T-cell (primary cell): Measurements from ENCODE around the gene NUDT8. TPM values are rescaled to one million over a fixed set of nuclear protein-coding genes. Genes with fewer than 3 reads are reported as not detected.

Experiments
- ATAC-seq, 4 experiments: fragments of 200-7000 bp in 3 of 4; fragments of 150-1000 bp in 1 of 4; cut with Tn5 transposase; replicated peaks in 1 of 4; 1 replicate in 3 of 4; 2 replicates in 1 of 4; pipeline ENCODE4 v1.10.0; 2021; ENCODE audit warnings: moderate library complexity in 3 of 4, mild to moderate bottlenecking in 2 of 4, moderate number of reproducible peaks in 1 of 4
- CTCF ChIA-PET, 2 donors: fragments of 300-600 bp; sonication (Branson Sonifier 250); formaldehyde crosslinking; loops; one replicate each; lab custom pipeline; 2022; ENCODE audit warnings: antibody characterized with exemption in 2 of 2; lab: Charles Lee
- POLR2A ChIA-PET, 2 donors: fragments of 300-600 bp; sonication (Branson Sonifier 250); formaldehyde crosslinking; loops; one replicate each; lab custom pipeline; 2022; ENCODE audit warnings: antibody characterized with exemption in 2 of 2; lab: Charles Lee
- DNase-seq, 35 experiments: peaks; one replicate each; pipeline versions ENCODE4 v3.0.0 to v3.0.0-alpha.2; 2013 to 2023
- H3K27ac ChIP-seq: one replicate; pipeline ENCODE4 v1.5.1; 2013; ENCODE audit warnings: low read length
- H3K27me3 ChIP-seq, 2 experiments: replicated peaks in 1 of 2; 1 replicate in 1 of 2; 2 replicates in 1 of 2; pipeline versions ENCODE4 v1.6.1 to v1.7.0; 2013; ENCODE audit warnings: low read length in 1 of 2, mixed read lengths in 1 of 2; ENCODE audit not compliant: control insufficient read depth in 2 of 2, insufficient read depth in 2 of 2; ENCODE audit errors: extremely low read depth in 1 of 2
- H3K36me3 ChIP-seq, 2 donors: 1 replicate in 1 of 2; 2 replicates in 1 of 2; pipeline versions ENCODE4 v1.6.1 to v1.7.0; 2013; ENCODE audit warnings: low read length in 1 of 2; ENCODE audit not compliant: control insufficient read depth in 2 of 2, insufficient read depth in 1 of 2; ENCODE audit errors: extremely low read depth in 1 of 2
- H3K4me1 ChIP-seq, 2 experiments: 1 replicate in 1 of 2; 2 replicates in 1 of 2; pipeline versions ENCODE4 v1.6.1 to v1.7.0; 2013; ENCODE audit warnings: low read length in 2 of 2, mixed read lengths in 1 of 2; ENCODE audit not compliant: insufficient read depth in 2 of 2, control insufficient read depth in 1 of 2; ENCODE audit errors: extremely low read depth in 1 of 2
- H3K4me3 ChIP-seq, 2 donors: 1 replicate in 1 of 2; 2 replicates in 1 of 2; pipeline versions ENCODE4 v1.5.1 to v1.7.0; 2013; ENCODE audit warnings: mild to moderate bottlenecking in 2 of 2, low read length in 1 of 2, moderate library complexity in 1 of 2; ENCODE audit not compliant: control insufficient read depth in 1 of 2; ENCODE audit errors: extremely low read depth in 1 of 2
- H3K9me3 ChIP-seq: 2 replicates; pipeline ENCODE4 v1.7.0; 2013
- H3K27ac Mint-ChIP-seq, 2 donors: one replicate each; pipeline ENCODE4 v1.8.0; 2020 to 2021; ENCODE audit warnings: mild to moderate bottlenecking in 2 of 2, mixed read lengths in 2 of 2
- H3K27me3 Mint-ChIP-seq, 2 donors: one replicate each; pipeline ENCODE4 v1.8.0; 2021 to 2022; ENCODE audit warnings: mixed read lengths in 2 of 2
- H3K36me3 Mint-ChIP-seq: one replicate; pipeline ENCODE4 v1.8.0; 2021; ENCODE audit warnings: mixed read lengths
- H3K4me1 Mint-ChIP-seq, 3 donors: one replicate each; pipeline ENCODE4 v1.8.0; 2020 to 2022; ENCODE audit warnings: mixed read lengths in 3 of 3, mild to moderate bottlenecking in 1 of 3
- H3K4me3 Mint-ChIP-seq, 3 donors: one replicate each; pipeline ENCODE4 v1.8.0; 2020 to 2022; ENCODE audit warnings: mild to moderate bottlenecking in 3 of 3, mixed read lengths in 3 of 3, moderate library complexity in 3 of 3
- H3K9me3 Mint-ChIP-seq, 3 donors: one replicate each; pipeline ENCODE4 v1.8.0; 2020 to 2022; ENCODE audit warnings: mixed read lengths in 3 of 3
- WGBS: methylation state at CpG from one replicate; pipeline ENCODE4 v1.1.5; 2013; ENCODE audit warnings: missing lambda C conversion rate; ENCODE audit not compliant: insufficient coverage; 5-methylcytosine and 5-hydroxymethylcytosine counted together
- total RNA-seq, 35 experiments: library from RNA in 6 of 35; stranded (reverse) in 6 of 35; fragments of 120-200 nt in 1 of 35; gene quantifications; one replicate each; pipeline versions ENCODE4 v1.2.1 to v1.2.4 and lab custom pipeline; 2013 to 2026

NUDT8 gene
- total RNA-seq, 5 donors from 2014 or later (not counting 1 experiment from before 2014, with no cell fraction given), result 1.5 to 8.0 (median 4.5) TPM

DNA sequence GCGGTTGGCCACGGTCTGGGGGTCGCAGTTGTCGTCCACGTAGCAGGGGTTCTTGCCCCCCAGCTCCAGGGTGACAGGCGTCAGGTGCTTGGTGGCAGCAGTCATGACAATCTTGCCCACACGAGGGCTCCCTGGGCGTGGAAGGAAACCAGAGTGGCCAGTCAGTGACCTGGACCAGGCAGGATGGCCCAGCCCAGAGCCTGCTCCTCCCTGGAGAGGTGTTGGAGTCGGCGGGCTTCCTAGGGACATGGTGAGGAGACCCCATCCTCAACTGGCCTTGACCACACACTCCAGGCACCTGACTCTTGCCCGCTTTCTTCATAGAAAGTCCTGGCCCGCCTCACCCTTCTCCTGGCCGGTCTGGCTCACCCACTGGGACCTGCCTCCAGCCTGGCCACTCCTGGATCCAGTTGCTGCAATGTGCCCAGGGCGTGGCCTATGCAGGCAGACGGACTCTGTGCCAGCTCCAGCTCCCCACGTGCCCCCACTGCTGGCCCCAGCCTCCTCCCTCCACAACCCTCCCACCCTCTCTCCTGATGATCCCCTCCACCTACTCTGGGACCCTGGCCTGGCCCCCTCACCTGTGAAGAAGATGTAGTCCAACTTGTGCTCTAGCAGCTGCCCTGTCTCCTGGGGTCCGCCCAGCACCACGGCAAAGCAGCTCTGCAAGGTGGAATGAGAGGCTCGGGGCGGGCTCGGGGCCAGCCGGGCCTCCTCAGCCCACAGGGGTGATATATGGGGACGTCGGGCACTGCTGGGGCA, 36.0 kb upstream of the NUDT8 start:
- ATAC-seq (no peak), DNase-seq (no peak)
- Mint-ChIP-seq H3K36me3 (no peaks in the 10 kb centered on the region), H3K27ac (no peak overlapping the region), H3K27me3 (no peaks in the 10 kb centered on the region), H3K4me1 (no peaks in the 10 kb centered on the region), H3K9me3 (no peaks in the 10 kb centered on the region), H3K4me3 (no peak overlapping the region)
- H3K36me3 ChIP-seq, result no peaks in the 10 kb centered on the region
- no peaks in the 10 kb centered on the region for H3K4me1 ChIP-seq
- WGBS, result 84% methylated on average over 21 of the region's 24 CpGs
- H3K9me3 ChIP-seq, result no peaks in the 10 kb centered on the region
- no peak overlapping the region for H3K4me3 ChIP-seq
- CTCF ChIA-PET, result no interaction called here
- peaks cover 0 to 33% of the 10 kb centered on the region in 2 experiments for H3K27me3 ChIP-seq
- POLR2A ChIA-PET, result no interaction called here
- no peak overlapping the region for H3K27ac ChIP-seq

DNA sequence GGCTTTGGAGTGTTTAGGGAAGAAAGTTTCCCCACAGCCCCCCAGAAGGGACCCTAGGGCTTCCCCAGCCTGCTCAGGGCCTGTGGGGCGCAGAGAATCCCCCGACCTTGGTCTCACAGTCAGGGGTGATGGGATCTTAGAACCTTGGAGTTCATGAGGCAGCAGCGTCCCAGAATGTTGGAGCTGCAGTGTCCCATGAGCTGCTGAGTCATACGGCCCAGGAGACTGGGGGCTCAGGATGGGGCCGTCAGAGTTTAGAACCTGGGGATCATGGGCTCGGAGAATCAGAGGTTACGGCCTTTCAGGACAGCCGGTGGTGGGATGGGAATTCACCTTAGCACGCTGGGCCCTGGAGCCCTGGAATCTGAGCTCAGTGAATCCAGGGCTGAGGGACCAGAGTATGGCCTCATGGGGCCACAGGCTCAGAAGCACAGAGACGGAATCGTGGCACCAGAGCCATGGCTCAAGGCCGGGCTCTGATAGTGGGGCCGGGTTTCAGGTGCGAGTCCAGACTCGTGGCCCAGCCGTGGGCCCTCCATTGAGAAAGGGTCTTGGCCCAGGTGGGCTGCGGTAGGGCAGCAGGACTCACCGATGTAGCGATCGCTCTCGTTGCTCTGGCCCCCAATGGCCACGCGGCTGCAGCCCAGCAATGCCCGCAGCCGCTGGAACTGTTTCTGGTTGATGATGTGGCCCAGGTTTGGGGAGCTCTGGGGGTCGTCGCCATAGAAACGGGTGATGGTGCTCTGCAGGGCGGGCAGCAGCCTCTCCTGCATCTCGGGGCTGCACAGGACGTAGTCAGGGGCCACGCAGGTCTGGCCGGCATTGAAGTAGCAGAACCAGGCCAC, 35.2 kb upstream of the NUDT8 start:
- WGBS, result 85% methylated on average over 26 of the region's 33 CpGs
- CTCF ChIA-PET, result no interaction called here
- Mint-ChIP-seq H3K36me3 (no peaks in the 10 kb centered on the region), H3K9me3 (no peaks in the 10 kb centered on the region), H3K27ac (no peak overlapping the region), H3K4me1 (no peaks in the 10 kb centered on the region), H3K27me3 (no peaks in the 10 kb centered on the region), H3K4me3 (no peak overlapping the region)
- Histone ChIP-seq H3K4me1 (no peaks in the 10 kb centered on the region), H3K27me3 (peaks cover 0 to 25% of the 10 kb centered on the region in 2 experiments), H3K4me3 (no peak overlapping the region), H3K27ac (no peak overlapping the region), H3K9me3 (no peaks in the 10 kb centered on the region), H3K36me3 (no peaks in the 10 kb centered on the region)
- ATAC-seq (no peak), DNase-seq (no peak)
- POLR2A ChIA-PET, result no interaction called here

DNA sequence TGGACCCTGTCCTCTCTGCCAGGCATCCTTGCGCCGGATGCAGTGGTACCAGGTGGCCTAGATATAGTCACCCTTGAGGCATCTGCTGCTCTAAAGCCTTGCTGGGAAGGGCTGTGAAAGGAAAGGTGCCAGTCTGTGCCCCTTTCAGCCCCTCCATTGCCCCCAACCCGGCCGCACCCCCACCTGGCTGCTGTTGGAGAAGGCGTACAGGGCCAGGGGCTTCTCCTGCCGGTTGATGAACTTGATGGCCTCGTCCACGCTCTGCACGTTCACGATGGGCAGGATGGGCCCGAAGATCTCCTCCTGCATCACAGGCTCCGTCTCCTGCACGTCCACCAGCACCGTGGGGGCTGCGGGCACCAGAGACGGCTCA, 34.5 kb upstream of the NUDT8 start:
- H3K27me3 Mint-ChIP-seq, result no peaks in the 10 kb centered on the region
- CTCF ChIA-PET, result no interaction called here
- POLR2A ChIA-PET, result no interaction called here
- no peaks in the 10 kb centered on the region for H3K9me3 Mint-ChIP-seq
- no peak overlapping the region for H3K27ac Mint-ChIP-seq
- Histone ChIP-seq H3K27me3 (peaks cover 0 to 24% of the 10 kb centered on the region in 2 experiments), H3K27ac (no peak overlapping the region), H3K9me3 (no peaks in the 10 kb centered on the region), H3K4me1 (peaks cover 0 to 3% of the 10 kb centered on the region in 2 experiments), H3K36me3 (no peaks in the 10 kb centered on the region), H3K4me3 (no peak overlapping the region)
- H3K4me3 Mint-ChIP-seq, result no peak overlapping the region
- ATAC-seq, result no peak
- no peaks in the 10 kb centered on the region for H3K36me3 Mint-ChIP-seq
- WGBS, result 90% methylated on average over 13 of the region's 16 CpGs
- no peak for DNase-seq
- peaks cover 0 to 1% (median 0%) of the 10 kb centered on the region in 3 donors for H3K4me1 Mint-ChIP-seq

DNA sequence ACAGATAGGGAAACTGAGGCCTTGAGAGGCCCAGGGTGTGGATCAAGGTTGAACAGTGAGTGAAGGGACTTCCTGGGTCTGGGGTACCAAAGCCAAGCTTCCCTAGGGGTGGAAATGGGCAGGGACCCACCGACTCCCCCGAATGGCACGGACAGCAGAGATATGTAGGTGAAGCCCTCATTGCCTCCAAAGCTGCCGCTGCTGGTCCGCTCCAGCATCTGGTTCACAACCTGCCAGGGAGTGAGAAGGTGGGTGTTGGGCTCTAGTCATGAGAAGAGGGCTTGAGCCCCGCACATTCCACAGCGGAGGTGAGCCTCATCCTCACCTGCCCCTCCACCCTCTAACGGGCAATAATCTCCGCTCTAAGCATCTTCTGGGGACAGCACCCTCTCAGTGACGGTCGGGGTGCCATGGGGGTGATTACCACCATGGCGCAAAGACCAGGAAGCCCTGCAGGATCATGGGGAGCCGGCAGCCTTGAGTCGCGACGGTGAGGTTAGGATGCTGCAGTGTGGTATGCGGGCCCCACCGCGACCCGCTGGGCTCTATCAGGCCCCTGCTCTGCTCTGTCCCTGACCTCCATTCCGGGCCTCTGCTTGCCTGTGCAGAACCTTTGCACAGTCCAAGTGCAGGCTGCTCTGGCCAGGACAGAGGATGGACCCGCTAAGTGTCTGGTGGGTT, 33.9 kb upstream of the NUDT8 start:
- no peaks in the 10 kb centered on the region for H3K9me3 ChIP-seq
- H3K36me3 Mint-ChIP-seq, result no peaks in the 10 kb centered on the region
- H3K36me3 ChIP-seq, result no peaks in the 10 kb centered on the region
- no peaks in the 10 kb centered on the region for H3K9me3 Mint-ChIP-seq
- H3K27ac ChIP-seq, result no peak overlapping the region
- 95% methylated on average over 13 of the region's 22 CpGs for WGBS
- no peak overlapping the region for H3K4me3 Mint-ChIP-seq
- H3K4me1 ChIP-seq, result peaks cover 0 to 4% of the 10 kb centered on the region in 2 experiments
- peaks cover 0 to 24% of the 10 kb centered on the region in 2 experiments for H3K27me3 ChIP-seq
- DNase-seq (no peak), ATAC-seq (no peak)
- no peak overlapping the region for H3K4me3 ChIP-seq
- POLR2A ChIA-PET, result no interaction called here
- H3K27ac Mint-ChIP-seq, result no peak overlapping the region
- CTCF ChIA-PET, result no interaction called here
- peaks cover 0 to 4% (median 1%) of the 10 kb centered on the region in 3 donors for H3K4me1 Mint-ChIP-seq
- no peaks in the 10 kb centered on the region for H3K27me3 Mint-ChIP-seq

DNA sequence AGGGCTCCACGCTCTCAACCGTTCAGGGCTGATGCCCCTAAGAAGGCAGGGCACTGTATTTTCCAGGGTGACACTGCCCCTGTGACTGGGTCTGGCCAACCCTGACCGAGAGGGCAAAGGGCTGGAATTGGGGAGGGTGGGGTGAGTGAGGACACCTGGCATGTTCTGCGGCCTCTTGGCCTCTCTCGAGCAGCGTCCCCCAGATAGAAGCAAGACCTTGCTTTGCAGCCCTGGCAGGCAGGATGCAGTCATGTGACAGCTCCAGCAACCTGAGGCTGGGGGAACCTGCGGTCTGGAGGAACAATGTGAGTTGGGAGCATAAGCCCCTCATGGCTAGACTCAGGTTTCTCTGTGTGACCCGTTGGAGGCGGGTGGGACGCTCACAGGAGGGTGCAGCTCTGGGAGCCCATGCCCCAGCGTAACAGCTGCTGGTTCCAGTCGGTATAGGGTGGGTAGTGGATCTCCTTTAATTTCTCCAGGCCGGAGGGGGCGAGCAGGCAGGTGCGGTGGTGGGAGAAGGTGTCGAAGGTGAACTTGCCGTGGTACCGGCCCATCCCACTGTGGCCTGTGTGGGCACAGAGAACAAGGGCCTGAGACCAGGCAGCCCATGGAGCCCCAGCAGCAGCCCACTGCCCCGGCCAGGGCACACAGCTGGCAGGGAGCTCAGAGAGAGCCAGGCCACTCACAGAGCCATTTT, 33.2 kb upstream of the NUDT8 start:
- ATAC-seq, result no peak
- Histone ChIP-seq H3K36me3 (no peaks in the 10 kb centered on the region), H3K4me3 (no peak overlapping the region), H3K9me3 (no peaks in the 10 kb centered on the region), H3K4me1 (peaks cover 0 to 4% of the 10 kb centered on the region in 2 experiments), H3K27ac (no peak overlapping the region), H3K27me3 (peaks cover 0 to 20% of the 10 kb centered on the region in 2 experiments)
- ChIA-PET POLR2A (no interaction called here), CTCF (no interaction called here)
- peaks cover 0 to 5% (median 1%) of the 10 kb centered on the region in 3 donors for H3K4me1 Mint-ChIP-seq
- no peaks in the 10 kb centered on the region for H3K27me3 Mint-ChIP-seq
- no peak overlapping the region for H3K27ac Mint-ChIP-seq
- H3K9me3 Mint-ChIP-seq, result no peaks in the 10 kb centered on the region
- WGBS, result 77% methylated on average over 18 of the region's 19 CpGs
- DNase-seq, result no peak
- H3K36me3 Mint-ChIP-seq, result no peaks in the 10 kb centered on the region
- no peak overlapping the region for H3K4me3 Mint-ChIP-seq
